ENCODE measurements around the gene SCPEP1.

DNA sequence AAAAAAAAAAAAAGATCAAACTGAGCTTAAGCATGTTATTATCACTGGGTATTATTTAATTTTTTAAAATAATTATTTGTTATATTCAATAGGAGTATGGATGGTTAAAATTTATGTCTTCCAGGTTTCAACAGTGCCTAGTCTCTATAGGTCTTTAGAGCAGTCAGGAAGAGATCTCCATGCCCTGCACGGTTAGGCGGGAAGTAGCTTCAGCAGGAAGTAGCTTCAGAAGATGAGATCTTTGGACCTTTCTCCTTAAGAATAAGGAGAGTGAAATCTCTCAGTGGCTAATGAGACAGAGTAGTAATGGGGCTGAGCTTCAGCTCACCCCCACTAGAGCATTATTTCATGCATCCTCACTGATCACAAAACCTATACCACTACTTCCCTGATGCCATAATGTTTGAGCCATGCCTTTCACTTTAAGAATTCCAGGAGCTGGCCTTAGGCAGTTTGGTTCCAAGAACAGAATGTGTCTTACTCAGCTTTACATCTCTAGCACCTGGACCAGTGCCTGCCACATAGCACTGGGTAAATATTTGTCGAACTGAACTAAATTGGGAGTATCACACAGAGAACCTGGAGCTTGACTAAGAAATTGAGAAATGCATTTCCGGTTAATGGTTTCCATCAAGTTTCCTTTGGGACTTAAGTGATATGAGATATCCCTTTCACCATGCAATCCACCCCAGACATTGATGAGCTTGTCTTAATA, 43.5 kb downstream of the SCPEP1 start:
- TF ChIP-seq ZNF7 (CRISPR knock-in tag; IDR thresholded peaks at IDR 0.05) (no peak), NR3C1 (CRISPR knock-in tag; IDR thresholded peaks at IDR 0.05) (no peak), ZBTB21 (CRISPR knock-in tag; IDR thresholded peaks at IDR 0.05) (no peak), NPAS2 (CRISPR knock-in tag; IDR thresholded peaks at IDR 0.05; ENCODE audit: borderline replicate concordance) (no peak), ZNF841 (CRISPR knock-in tag; IDR thresholded peaks at IDR 0.05; ENCODE audit: borderline replicate concordance) (no peak), POLR2A (IDR thresholded peaks at IDR 0.05; ENCODE audit: insufficient read depth in 1 of 2, low read depth in 2 of 2, low read length in 2 of 2) (no peak), JUN (CRISPR knock-in tag; IDR thresholded peaks at IDR 0.05) (no peak), KLF13 (CRISPR knock-in tag; IDR thresholded peaks at IDR 0.05) (no peak), ZNF274 (CRISPR knock-in tag; IDR thresholded peaks at IDR 0.05) (no peak), CCDC6 (CRISPR knock-in tag; IDR thresholded peaks at IDR 0.05) (no peak)
- TF ChIP-seq, protein P1, sequence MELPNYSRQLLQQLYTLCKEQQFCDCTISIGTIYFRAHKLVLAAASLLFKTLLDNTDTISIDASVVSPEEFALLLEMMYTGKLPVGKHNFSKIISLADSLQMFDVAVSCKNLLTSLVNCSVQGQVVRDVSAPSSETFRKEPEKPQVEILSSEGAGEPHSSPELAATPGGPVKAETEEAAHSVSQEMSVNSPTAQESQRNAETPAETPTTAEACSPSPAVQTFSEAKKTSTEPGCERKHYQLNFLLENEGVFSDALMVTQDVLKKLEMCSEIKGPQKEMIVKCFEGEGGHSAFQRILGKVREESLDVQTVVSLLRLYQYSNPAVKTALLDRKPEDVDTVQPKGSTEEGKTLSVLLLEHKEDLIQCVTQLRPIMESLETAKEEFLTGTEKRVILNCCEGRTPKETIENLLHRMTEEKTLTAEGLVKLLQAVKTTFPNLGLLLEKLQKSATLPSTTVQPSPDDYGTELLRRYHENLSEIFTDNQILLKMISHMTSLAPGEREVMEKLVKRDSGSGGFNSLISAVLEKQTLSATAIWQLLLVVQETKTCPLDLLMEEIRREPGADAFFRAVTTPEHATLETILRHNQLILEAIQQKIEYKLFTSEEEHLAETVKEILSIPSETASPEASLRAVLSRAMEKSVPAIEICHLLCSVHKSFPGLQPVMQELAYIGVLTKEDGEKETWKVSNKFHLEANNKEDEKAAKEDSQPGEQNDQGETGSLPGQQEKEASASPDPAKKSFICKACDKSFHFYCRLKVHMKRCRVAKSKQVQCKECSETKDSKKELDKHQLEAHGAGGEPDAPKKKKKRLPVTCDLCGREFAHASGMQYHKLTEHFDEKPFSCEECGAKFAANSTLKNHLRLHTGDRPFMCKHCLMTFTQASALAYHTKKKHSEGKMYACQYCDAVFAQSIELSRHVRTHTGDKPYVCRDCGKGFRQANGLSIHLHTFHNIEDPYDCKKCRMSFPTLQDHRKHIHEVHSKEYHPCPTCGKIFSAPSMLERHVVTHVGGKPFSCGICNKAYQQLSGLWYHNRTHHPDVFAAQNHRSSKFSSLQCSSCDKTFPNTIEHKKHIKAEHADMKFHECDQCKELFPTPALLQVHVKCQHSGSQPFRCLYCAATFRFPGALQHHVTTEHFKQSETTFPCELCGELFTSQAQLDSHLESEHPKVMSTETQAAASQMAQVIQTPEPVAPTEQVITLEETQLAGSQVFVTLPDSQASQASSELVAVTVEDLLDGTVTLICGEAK (IDR thresholded peaks at IDR 0.05): no peak
- TF ChIP-seq, protein P1 (CRISPR knock-in tag; IDR thresholded peaks at IDR 0.05): no peak
- TF ChIP-seq, protein P2, sequence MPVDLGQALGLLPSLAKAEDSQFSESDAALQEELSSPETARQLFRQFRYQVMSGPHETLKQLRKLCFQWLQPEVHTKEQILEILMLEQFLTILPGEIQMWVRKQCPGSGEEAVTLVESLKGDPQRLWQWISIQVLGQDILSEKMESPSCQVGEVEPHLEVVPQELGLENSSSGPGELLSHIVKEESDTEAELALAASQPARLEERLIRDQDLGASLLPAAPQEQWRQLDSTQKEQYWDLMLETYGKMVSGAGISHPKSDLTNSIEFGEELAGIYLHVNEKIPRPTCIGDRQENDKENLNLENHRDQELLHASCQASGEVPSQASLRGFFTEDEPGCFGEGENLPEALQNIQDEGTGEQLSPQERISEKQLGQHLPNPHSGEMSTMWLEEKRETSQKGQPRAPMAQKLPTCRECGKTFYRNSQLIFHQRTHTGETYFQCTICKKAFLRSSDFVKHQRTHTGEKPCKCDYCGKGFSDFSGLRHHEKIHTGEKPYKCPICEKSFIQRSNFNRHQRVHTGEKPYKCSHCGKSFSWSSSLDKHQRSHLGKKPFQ (CRISPR knock-in tag; IDR thresholded peaks at IDR 0.05; ENCODE audit: insufficient replicate concordance): no peak
- TF ChIP-seq, protein P3, sequence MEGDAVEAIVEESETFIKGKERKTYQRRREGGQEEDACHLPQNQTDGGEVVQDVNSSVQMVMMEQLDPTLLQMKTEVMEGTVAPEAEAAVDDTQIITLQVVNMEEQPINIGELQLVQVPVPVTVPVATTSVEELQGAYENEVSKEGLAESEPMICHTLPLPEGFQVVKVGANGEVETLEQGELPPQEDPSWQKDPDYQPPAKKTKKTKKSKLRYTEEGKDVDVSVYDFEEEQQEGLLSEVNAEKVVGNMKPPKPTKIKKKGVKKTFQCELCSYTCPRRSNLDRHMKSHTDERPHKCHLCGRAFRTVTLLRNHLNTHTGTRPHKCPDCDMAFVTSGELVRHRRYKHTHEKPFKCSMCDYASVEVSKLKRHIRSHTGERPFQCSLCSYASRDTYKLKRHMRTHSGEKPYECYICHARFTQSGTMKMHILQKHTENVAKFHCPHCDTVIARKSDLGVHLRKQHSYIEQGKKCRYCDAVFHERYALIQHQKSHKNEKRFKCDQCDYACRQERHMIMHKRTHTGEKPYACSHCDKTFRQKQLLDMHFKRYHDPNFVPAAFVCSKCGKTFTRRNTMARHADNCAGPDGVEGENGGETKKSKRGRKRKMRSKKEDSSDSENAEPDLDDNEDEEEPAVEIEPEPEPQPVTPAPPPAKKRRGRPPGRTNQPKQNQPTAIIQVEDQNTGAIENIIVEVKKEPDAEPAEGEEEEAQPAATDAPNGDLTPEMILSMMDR (CRISPR knock-in tag; IDR thresholded peaks at IDR 0.05): no peak
